OCI-LY3 (cell line): Measurements from ENCODE around the gene SERPINA12.

ENCODE experiments used
- EZH2phosphoT487 ChIP-seq: fragments of 200-600 bp; shearing (Covaris generic); IDR thresholded peaks from 2 replicates; pipeline ENCODE4 v1.6.1; 2018; ENCODE audit warnings: antibody characterized with exemption, mixed run types, low read depth
- TF ChIP-seq, protein P1 (sequence below): fragments of 200-600, 300-600 bp; sonication (generic); IDR thresholded peaks from 2 replicates; pipeline ENCODE4 v1.5.1; 2014; ENCODE audit warnings: antibody characterized with exemption, low read length, low read depth

DNA sequence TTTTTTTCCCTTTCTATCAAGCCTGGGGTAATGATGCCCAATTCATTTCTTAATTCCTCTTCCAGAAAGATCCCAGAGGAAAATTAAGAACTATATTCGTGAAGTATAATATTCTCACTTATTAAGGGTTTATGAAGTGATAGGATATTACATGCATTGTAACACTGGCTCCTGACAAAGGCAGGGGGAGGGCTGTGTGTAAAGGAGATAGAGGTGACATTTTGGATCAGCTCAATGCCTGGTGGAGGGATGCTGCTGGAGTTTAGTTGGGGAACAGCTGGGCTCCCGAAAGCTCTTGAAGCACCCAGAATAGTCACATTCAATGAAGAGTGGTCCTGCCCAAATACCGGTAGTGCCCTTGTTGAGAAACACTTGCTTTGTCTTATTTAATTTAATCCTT, 57.4 kb downstream of the SERPINA12 start:
- TF ChIP-seq, protein P1, sequence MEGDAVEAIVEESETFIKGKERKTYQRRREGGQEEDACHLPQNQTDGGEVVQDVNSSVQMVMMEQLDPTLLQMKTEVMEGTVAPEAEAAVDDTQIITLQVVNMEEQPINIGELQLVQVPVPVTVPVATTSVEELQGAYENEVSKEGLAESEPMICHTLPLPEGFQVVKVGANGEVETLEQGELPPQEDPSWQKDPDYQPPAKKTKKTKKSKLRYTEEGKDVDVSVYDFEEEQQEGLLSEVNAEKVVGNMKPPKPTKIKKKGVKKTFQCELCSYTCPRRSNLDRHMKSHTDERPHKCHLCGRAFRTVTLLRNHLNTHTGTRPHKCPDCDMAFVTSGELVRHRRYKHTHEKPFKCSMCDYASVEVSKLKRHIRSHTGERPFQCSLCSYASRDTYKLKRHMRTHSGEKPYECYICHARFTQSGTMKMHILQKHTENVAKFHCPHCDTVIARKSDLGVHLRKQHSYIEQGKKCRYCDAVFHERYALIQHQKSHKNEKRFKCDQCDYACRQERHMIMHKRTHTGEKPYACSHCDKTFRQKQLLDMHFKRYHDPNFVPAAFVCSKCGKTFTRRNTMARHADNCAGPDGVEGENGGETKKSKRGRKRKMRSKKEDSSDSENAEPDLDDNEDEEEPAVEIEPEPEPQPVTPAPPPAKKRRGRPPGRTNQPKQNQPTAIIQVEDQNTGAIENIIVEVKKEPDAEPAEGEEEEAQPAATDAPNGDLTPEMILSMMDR: no peak
- TF ChIP-seq EZH2phosphoT487: no peak
